Measurements from ENCODE around the gene TMEM151A.

TMEM151A gene

GRCh38 chr11:66338276-66339161, 46.8 kb downstream of the TMEM151A start:
- no peak for DNase-seq

- no peak for DNase-seq
Observed at GRCh38 chr11:66339162-66339675, 47.5 kb downstream of the TMEM151A start.

- no peak for DNase-seq
Observed at GRCh38 chr11:66339686-66340483, 48.2 kb downstream of the TMEM151A start.

GRCh38 chr11:66340596-66341501, 49.2 kb downstream of the TMEM151A start:
- DNase-seq, result no peak

GRCh38 chr11:66341502-66342126, 49.9 kb downstream of the TMEM151A start:
- no peak for DNase-seq

GRCh38 chr11:66343176-66343575, 51.5 kb downstream of the TMEM151A start:
- DNase-seq, result no peak

- DNase-seq, result peak; percentile 20
Observed at GRCh38 chr11:66344550-66345315, 53.0 kb downstream of the TMEM151A start, which contains the start of gene BRMS1. Gene BRMS1 (minus strand): TSS chr11:66345104. CDS start chr11:66342234, 2,870 bp downstream.

- no peak for DNase-seq
Observed at GRCh38 chr11:66345316-66345649, 53.6 kb downstream of the TMEM151A start.

Data from SIG-M5 (cell line).